Myocyte (in vitro differentiated cells): ENCODE measurements around the gene PIGZ. TPM values are rescaled to one million over a fixed set of nuclear protein-coding genes. Genes with fewer than 3 reads are reported as not detected.
"Not testable (repeated sequence)": the region's sequence is repeated elsewhere in the genome, so short reads cannot be mapped to it uniquely, and the experiment has no call there.

Source experiments
- DNase-seq: peaks from one replicate; pipeline ENCODE4 v3.0.0-alpha.2; 2012; ENCODE audit warnings: low read depth
- total RNA-seq: library from RNA; depleted of rRNA; stranded (reverse); fragments of >200 nt; gene quantifications from 2 replicates; pipeline ENCODE4 v1.2.3, GENCODE V29; 2014

Gene PIGZ
- total RNA-seq, 1 donor from 2014 or later, result 1.9 TPM

- no peak for DNase-seq
These were observed 13.8 kb downstream of the PIGZ start for GRCh38 chr3:196954832-196955231.

GRCh38 chr3:196951371-196951770 lies 17.3 kb downstream of the PIGZ start:
- DNase-seq, result no peak

- DNase-seq, result no peak
These were observed 18.9 kb downstream of the PIGZ start for GRCh38 chr3:196949750-196950149.

DNA sequence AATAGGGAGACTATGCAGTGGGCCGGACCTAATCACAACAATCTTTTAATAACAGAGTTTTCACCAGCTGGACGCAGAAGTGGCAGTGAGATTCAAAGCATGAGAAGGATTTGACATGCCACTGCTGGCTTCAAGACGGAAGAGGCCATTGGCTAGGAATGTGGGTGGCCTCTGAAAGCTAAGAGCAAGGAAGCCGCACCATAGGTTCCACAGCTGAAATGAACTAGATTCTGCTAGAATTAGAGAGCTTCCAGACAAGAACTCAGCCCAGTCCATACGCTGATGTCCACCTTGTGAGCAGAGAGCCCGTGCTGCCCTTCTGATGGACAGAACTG lies 19.4 kb downstream of the PIGZ start:
- no peak for DNase-seq

DNA sequence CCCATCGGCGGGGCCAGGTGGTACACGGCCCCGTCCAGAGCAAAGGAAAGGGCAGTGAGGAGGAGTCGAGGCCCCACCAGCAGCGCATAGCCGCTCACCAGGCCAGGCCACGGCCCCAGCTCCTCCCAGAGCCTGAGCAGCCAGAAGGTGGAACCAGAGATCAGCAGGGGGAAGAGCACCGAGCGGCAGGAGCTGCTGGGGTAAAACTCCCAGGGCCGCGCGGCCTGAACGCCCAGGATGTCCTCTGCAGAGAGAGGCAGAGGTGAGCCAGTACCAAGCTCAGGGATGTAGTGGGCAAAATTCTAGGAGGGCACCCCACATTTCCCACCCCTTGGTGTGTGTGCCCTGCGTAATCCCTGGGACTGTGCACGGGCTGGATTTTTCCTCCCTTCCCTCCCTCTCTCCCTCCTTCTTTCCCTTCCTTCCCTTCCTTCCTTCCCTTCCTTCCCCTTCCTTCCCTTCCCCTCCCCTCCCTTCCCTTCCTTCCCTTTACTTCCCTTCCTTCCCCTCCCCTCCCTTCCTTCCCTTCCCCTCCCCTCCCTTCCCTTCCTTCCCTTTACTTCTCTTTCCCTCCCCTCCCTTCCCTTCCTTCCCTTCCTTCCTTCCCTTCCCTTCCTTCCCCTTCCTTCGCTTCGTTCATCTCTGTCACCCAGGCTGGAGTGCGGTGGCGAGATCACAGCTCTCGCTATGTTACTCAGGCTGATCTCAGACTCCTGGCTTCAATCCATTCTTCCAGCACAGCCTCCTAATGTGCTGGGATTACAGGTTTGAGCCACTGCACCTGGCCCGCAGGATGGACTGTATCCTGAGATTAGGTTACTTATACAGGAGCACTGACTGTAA lies 20.0 kb downstream of the PIGZ start:
- DNase-seq, result peak; percentile 65

GRCh38 chr3:196947860-196948441 lies 20.7 kb downstream of the PIGZ start:
- no peak for DNase-seq

DNA sequence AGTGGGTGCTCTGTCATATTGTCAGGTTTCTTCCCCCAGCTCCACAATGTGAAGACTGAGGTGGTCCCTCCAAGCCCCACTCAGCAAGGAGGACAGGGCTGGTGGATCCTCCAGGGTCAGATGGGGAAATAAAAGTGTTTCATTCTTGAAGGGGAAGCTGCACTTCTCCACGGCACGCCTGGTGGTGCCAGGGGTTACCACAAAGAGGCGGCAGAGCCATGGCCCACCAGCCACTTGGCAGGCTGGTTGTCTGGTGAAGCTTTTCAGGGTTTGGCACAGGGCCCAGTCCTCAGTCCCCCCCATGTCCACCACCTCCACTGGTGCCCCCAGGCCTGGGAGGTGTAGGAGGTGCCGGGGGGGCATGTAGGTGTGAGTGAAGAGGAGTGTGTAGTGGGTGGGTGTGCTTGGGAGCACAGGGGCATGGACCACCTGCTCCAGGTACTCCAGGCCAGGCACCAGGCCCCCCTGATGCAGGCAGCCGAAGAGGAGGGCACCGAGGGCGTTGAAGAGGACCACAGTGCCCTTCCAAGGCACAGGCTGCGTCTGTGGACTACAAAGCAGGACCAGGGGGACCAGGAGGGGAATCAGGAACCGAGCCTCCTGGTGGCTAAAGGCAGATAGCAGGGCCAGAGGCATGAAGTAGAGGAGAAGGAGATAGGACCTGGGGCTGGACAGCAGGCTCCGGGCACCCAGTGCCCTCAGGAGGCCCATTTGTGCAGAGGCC lies 21.3 kb downstream of the PIGZ start:
- no peak for DNase-seq

- DNase-seq, result not testable (repeated sequence)
These were observed 24.4 kb downstream of the PIGZ start for GRCh38 chr3:196944037-196944790.

- DNase-seq, result peak; percentile 20
These were observed 25.7 kb downstream of the PIGZ start for GRCh38 chr3:196942915-196943277.

DNA sequence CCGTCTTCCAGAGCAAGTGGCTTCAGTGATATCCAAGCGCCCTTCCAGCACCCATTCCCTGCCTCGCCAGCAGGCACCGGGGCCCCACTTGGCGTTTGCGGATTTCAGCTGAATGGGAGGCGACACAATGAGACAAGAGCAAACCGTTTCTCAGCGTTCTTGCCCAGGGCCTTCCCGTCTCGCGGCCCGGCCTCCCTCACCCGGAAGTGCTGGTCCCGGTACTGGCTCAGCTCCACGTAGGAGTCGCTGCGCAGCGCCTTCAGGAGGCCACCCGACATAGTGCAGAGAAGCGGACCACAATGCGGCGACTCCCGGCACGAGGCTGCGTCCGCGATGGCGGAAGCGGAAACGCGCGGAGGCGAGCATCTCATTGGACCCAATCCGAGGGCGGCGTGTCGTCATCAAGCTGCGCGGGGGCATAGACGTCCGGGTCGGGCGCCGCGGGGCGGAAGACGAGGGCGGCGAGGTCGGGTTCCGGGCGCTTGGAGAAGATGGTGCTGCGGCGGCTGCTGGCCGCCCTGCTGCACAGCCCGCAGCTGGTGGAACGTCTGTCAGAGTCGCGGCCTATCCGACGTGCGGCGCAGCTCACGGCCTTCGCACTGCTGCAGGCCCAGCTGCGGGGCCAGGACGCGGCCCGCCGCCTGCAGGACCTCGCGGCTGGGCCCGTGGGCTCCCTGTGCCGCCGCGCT lies 26.3 kb downstream of the PIGZ start, which contains the start of gene NCBP2:
NCBP2 (minus strand) TSS at position 303 of the 689 bp plus-strand sequence; CDS start at position 278, 25 bp downstream.
- DNase-seq, result peak; percentile 99

DNA sequence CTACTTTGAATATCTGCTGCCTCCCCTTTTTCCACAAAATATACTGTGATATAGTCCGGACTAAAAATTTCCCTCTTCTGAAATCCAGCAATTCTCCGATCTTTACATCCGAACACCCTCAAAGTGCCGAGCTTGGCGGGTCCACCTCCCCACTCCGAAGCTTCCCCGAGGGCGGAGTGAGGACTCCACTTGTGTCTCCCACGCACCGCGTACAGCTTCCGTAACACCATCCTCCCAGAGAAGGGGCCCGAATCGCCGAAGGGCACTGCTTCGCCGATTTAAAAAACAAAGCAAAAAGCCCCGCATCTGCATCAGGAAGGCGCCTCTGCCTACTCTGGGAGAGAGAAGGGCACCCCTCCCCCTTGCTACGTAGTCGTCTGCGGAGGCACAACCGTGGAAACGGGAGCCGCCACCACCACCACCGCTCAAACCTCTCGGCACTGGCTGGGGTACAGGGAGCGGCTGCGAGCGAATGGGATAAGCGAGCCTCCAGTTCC lies 26.9 kb downstream of the PIGZ start:
- DNase-seq, result no peak

DNA sequence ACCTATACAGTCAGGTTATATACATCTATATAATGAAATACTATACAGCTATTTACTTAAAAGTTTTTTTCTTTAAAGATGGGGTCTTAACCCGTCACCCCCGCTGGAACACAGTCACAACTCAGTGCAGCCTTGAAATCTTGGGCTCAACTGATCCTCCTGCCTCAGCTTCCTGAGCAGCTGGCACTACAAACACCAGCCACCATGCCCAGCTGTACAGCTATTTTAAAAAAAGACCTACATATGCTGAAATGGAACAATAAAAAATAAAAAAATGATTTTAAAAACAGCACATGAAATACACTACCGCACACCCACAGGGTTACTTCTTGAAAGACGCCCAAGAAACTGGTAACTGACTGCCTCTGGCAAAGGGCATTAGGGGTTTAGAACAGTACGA lies 30.1 kb downstream of the PIGZ start:
- DNase-seq, result no peak

GRCh38 chr3:196938124-196938523 lies 30.5 kb downstream of the PIGZ start:
- DNase-seq, result no peak

GRCh38 chr3:196936288-196936687 lies 32.3 kb downstream of the PIGZ start:
- DNase-seq, result no peak

DNA sequence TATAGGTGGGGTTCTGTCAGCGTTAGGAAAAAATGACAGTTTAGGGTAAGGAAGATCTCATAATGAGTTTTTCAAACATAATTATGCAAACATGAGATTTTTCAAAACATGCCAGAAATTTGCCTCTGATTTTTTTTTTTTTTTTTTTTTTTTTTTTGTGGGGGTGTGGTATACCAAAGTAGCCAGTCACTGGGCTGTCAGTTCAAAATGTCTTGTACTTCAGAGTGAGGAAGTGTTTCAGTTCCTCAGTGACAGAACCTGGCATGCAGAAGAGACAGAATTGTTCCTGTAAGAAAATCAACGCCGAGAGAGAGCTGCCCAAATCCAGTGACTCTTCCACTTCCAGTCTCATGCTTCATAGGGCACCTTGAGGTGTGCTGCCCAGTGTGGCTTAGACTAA lies 36.0 kb downstream of the PIGZ start:
- no peak for DNase-seq

DNA sequence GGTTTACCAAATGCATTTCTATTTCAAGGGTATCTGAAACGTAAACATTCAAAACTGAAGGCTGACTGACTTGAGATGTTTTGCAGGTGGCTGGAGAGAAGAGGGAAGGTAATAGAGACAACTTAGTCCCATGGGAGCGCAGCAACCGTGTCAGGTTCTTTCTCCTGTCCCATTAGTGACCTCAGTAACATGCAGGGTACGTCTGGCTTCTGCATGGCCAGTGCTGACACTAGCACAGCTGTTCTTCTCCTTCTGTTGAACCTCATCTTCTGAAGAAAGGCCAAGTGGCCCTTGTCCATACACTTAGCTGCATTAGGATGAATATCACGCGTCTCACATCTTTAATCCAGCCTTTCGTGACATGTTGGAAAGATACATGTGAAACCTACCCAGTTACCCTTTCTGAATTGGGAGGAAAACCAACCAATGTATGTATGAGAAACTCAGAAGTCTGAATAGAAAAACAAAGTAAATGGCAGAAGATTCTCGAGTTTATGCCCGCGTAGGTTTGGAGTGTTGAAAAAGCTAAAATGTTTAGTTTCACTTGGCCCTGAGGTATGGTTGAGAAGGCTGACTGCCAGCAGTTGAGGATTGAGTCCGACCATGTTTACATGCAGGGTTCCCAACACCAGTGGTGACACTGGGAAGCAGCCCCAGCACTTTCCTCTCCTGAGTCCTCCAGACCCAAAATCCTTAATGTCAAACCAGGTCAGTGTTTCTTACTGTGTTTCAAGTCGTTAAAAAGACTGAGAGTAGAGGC lies 36.6 kb downstream of the PIGZ start:
- DNase-seq, result peak; percentile 8

DNA sequence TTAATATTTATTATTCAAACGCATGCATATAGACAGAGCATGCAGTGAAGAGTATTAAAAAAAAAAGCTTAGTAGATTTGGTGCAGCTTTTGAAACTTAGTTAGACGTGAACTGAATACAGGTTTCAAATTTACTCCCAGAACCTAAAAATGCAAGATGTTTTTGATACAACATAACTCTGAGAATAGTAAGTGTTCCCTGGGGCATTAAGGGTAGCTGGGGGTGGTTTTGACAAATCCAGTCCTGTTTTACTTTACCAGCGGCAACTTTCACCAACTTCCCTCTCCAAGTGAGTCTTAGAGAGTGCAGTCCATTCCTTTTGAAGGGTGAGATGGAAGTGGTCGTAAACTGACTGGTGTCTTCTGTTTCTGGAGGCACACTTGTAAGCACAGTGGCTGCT lies 37.5 kb downstream of the PIGZ start:
- no peak for DNase-seq

DNA sequence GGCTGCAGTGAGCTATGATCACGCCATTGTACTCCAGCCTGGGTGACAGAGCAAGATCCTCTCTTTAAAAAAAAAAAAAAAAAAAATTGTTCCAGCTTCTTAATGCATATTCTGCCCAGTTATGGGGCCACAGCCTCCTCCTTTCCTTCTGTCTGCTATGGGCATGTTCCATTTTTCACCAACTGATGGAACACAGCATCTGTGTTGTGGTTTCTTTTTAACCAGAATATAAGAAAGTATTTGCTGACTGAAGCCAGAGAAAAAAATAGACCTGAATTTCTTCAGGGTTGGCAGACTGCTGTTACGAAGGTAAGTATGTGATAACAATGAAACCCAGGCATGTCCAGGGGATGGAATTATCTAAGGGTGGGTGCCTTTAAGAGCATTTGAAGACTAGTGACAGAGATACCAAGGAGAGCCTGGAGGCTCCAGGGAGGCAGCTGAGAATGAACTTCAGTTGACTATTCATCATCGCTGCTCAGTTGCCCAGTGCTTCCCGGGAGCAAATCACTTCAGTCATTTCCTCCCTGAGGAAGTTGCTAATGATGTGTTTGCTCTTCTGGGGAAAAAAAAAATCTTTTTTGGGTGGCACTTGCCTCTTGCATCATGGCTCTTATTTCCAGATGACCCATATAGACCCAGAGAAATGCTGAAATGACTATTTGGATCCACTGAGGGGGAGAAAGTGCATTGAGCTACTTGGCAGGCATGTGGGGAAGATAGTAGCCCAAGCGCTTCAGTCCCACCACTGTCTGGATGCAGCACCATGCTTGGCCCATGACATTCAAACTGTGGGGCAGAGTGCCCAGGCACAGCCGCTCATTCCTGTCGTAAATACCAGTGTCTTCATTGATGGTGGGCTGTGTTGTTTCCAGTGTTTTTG lies 40.8 kb downstream of the PIGZ start:
- DNase-seq, result peak; percentile 55

DNA sequence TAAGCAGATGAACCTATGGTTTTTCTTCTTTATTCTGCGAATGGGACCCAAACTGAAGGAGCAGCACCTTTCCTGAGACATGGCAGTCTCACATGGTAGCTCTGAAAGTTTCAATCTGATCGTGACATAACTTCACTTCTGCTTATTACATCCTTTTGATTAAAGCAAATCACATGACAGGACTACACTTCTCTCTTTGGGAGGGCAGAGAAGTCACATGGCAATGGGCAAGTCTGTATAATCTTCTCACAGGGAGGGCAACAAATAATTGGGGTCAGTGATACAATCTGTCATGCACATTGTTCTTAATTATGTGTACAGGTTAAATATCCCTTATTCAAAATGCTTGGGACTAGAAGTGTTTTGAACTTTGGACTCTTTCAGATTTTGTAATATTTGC lies 47.9 kb downstream of the PIGZ start:
- DNase-seq, result no peak
